ENCODE results near the gene KLHL22. TPM values are rescaled to one million over a fixed set of nuclear protein-coding genes. Genes with fewer than 3 reads are reported as not detected.

KLHL22 gene, protein sequence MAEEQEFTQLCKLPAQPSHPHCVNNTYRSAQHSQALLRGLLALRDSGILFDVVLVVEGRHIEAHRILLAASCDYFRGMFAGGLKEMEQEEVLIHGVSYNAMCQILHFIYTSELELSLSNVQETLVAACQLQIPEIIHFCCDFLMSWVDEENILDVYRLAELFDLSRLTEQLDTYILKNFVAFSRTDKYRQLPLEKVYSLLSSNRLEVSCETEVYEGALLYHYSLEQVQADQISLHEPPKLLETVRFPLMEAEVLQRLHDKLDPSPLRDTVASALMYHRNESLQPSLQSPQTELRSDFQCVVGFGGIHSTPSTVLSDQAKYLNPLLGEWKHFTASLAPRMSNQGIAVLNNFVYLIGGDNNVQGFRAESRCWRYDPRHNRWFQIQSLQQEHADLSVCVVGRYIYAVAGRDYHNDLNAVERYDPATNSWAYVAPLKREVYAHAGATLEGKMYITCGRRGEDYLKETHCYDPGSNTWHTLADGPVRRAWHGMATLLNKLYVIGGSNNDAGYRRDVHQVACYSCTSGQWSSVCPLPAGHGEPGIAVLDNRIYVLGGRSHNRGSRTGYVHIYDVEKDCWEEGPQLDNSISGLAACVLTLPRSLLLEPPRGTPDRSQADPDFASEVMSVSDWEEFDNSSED
- 30.5 and 30.9 TPM in 2 replicates for total RNA-seq

GRCh38 chr22:20494978-20495860, at the start of gene KLHL22:
Gene KLHL22 (minus strand): TSS chr22:20495795. CDS start chr22:20489211, 6,584 bp downstream.

GRCh38 chr22:20507253-20508066, 11.9 kb upstream of the KLHL22 start, which contains the start of gene MED15:
Gene MED15 (plus strand): TSS chr22:20507610. CDS start chr22:20507679, 69 bp downstream.

DNA sequence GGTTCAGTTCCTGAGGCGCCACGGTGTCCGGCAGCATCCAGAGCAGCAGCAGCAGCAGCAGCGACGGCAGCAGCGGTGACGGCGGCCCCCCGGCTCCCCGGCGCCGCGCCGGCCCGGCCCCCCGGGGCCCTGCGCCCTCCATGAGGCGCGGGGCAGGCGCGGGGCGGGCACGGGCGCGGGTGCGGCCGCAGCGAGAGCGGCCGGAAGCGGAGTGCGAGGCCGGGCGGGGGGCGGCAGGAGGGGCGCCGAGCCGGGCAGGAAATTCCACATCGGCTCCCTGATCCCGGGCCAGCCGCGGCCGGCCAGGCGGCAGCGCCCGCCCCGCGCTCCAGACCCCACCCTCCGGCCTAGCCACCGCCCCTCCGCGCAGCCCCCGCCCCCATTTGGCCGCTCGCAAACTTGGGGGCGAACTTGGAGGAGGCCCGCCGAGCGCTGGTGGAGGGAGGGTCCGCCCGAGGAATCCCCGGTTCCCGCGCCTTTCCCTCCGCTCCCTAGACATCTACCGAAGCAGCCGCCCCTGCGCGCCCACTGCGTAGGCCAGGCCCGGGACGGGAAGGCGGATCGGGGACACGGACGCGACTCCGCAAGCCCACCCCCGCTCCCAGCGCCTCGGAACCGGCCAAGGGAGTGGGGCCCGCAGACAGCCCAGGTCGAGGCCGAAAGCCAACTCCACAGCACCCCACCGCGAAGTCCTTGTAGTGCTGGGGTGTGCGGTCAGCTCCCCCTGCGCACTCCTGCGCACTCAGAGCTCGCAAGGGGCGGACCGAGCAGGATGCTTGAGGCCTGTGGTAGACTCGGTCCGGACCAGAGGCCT, 57.8 kb downstream of the KLHL22 start, which contains the start of gene SCARF2:
TSS of gene SCARF2 (minus strand) at position 213 of the 814 bp plus-strand sequence. CDS start at position 142, 71 bp downstream.

GRCh38 chr22:20393705-20394476, 101.7 kb downstream of the KLHL22 start, which contains the start of gene ZNF74:
Gene ZNF74 (plus strand): TSS chr22:20394151. CDS start chr22:20394629, 478 bp downstream.

Other genes starting within 250 kb of the KLHL22 start
- gene RTN4R, start 227.5 kb downstream of the KLHL22 start, total RNA-seq: 0.59 and 0.97 TPM in 2 replicates
- gene DGCR6L, start 175.7 kb downstream of the KLHL22 start, total RNA-seq: 28.7 and 40.4 TPM in 2 replicates
- 11.9 and 14.6 TPM in 2 replicates for gene ZNF74, start 101.6 kb downstream of the KLHL22 start, total RNA-seq
- 66.5 and 72.7 TPM in 2 replicates for gene SCARF2, start 58.0 kb downstream of the KLHL22 start, total RNA-seq
- 37.1 and 65.9 TPM in 2 replicates for gene MED15, start 11.8 kb upstream of the KLHL22 start, total RNA-seq